HEK293 (cell line): Measurements from ENCODE around the gene GID8.

Experiments
- ZNF280C ChIP-seq: fragments of 450-650 bp; formaldehyde crosslinking; IDR thresholded peaks from 2 replicates; pipeline ENCODE4 v1.5.1; 2016; ENCODE audit warnings: missing biosample characterization, missing genetic modification characterization
- TF ChIP-seq, protein P1 (sequence below): fragments of 450-650 bp; formaldehyde crosslinking; IDR thresholded peaks from 2 replicates; pipeline ENCODE4 v1.5.1; 2016; ENCODE audit warnings: missing biosample characterization, missing genetic modification characterization, borderline replicate concordance

GRCh38 chr20:62961310-62961783, 23.4 kb downstream of the GID8 start:
- TF ChIP-seq, protein P1, sequence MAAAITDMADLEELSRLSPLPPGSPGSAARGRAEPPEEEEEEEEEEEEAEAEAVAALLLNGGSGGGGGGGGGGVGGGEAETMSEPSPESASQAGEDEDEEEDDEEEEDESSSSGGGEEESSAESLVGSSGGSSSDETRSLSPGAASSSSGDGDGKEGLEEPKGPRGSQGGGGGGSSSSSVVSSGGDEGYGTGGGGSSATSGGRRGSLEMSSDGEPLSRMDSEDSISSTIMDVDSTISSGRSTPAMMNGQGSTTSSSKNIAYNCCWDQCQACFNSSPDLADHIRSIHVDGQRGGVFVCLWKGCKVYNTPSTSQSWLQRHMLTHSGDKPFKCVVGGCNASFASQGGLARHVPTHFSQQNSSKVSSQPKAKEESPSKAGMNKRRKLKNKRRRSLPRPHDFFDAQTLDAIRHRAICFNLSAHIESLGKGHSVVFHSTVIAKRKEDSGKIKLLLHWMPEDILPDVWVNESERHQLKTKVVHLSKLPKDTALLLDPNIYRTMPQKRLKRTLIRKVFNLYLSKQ = no peak
- no peak for TF ChIP-seq ZNF280C (tag by site-specific recombination)
